DND-41 (cell line): ENCODE data around the gene KRT77.

Source experiments
- ATAC-seq: fragments of 200-7000 bp; cut with Tn5 transposase; 3 replicates; pipeline ENCODE4 v1.9.1; 2021; ENCODE audit warnings: low read depth; ENCODE audit not compliant: insufficient read depth
- DNase-seq: peaks from one replicate; pipeline ENCODE4 v3.0.0-alpha.2; 2020
- H2AFZ ChIP-seq: 2 replicates; pipeline ENCODE4 v1.6.0; 2012; ENCODE audit warnings: low read depth, low read length
- H3K27ac ChIP-seq: 2 replicates; pipeline ENCODE4 v1.5.1; 2012; ENCODE audit warnings: low read length, inconsistent platforms
- H3K27me3 ChIP-seq: fragments of 200-600 bp; sonication (generic); 2 replicates; pipeline ENCODE4 v1.6.0; 2012; ENCODE audit warnings: low read length, mild to moderate bottlenecking, inconsistent platforms; ENCODE audit not compliant: insufficient read depth, poor library complexity
- H3K36me3 ChIP-seq: 2 replicates; pipeline ENCODE4 v1.5.1; 2012; ENCODE audit warnings: low read length, inconsistent platforms; ENCODE audit not compliant: insufficient read depth
- H3K4me1 ChIP-seq: 2 replicates; pipeline ENCODE4 v1.5.1; 2012; ENCODE audit warnings: mild to moderate bottlenecking, low read length; ENCODE audit not compliant: insufficient read depth
- H3K4me2 ChIP-seq: 2 replicates; pipeline ENCODE4 v1.6.0; 2012; ENCODE audit warnings: mild to moderate bottlenecking, moderate library complexity, low read length, inconsistent platforms; ENCODE audit not compliant: insufficient read depth
- H3K4me3 ChIP-seq, 2 experiments: fragments of 200-600 bp in 1 of 2; shearing (Covaris generic) in 1 of 2; 2 replicates each; pipeline ENCODE4 v1.5.1; 2012 to 2016; ENCODE audit warnings: inconsistent platforms in 2 of 2, low read length in 2 of 2, mild to moderate bottlenecking in 2 of 2, low read depth in 1 of 2, moderate library complexity in 1 of 2
- H3K79me2 ChIP-seq: 2 replicates; pipeline ENCODE4 v1.6.0; 2012; ENCODE audit warnings: low read length, inconsistent platforms; ENCODE audit not compliant: insufficient read depth
- H3K9ac ChIP-seq: 2 replicates; pipeline ENCODE4 v1.6.0; 2012; ENCODE audit warnings: low read depth, mild to moderate bottlenecking, inconsistent platforms, low read length, moderate library complexity
- H3K9me3 ChIP-seq: 2 replicates; pipeline ENCODE4 v1.5.1; 2012; ENCODE audit warnings: low read length, moderate library complexity, mild to moderate bottlenecking, inconsistent platforms; ENCODE audit not compliant: insufficient read depth, severe bottlenecking
- H4K20me1 ChIP-seq: 2 replicates; pipeline ENCODE4 v1.6.0; 2012; ENCODE audit warnings: low read length; ENCODE audit not compliant: insufficient read depth
- EZH2 ChIP-seq: IDR thresholded peaks from 3 replicates; pipeline ENCODE4 v1.6.1; 2012; ENCODE audit warnings: borderline replicate concordance, low read depth, mild to moderate bottlenecking, moderate library complexity, low read length, inconsistent platforms; ENCODE audit not compliant: severe bottlenecking
- TF ChIP-seq, protein P1 (sequence below): IDR thresholded peaks from 2 replicates; pipeline ENCODE4 v1.5.1; 2012; ENCODE audit warnings: borderline replicate concordance, low read length, moderate library complexity, mild to moderate bottlenecking; ENCODE audit not compliant: poor library complexity, severe bottlenecking; ENCODE audit errors: extremely low read depth

Gene KRT77

DNA sequence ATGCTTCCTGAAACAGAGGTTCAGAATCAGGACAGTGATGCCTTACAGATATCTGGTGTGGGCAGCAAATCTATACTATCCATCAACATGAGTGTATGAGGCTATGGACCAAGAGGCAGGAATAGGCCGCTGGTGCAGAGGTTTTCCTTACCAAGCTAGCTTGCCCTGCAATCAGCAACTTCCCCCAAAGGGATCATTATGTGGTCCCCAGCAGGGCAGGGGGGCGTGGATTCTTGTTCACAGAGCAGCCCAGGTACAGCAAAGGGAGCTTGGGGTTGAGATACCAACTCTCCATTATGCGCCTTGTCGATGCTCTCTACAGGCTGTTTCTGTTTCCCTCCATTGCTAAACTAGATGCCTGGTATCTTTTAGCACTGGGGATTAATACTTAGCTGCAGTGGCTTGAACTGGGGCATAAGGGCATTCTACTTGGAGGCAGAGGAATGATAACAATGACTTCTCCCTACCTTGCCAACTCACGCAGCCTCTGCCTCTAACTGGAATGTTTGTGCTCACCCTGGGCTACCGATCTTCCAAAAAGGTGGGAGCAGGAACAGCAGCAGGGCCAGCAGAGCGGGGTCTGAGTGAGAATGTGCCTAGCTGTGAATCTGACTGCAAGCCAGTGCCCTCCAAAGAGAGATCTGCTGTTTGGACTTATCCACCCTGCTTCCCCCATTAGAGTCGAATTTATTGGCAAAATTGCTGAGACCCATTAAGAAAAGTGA lies 12.8 kb downstream of the KRT77 start:
- no peak overlapping the region for H2AFZ ChIP-seq
- no peak overlapping the region for H3K27ac ChIP-seq
- no peak for TF ChIP-seq EZH2
- TF ChIP-seq, protein P1, sequence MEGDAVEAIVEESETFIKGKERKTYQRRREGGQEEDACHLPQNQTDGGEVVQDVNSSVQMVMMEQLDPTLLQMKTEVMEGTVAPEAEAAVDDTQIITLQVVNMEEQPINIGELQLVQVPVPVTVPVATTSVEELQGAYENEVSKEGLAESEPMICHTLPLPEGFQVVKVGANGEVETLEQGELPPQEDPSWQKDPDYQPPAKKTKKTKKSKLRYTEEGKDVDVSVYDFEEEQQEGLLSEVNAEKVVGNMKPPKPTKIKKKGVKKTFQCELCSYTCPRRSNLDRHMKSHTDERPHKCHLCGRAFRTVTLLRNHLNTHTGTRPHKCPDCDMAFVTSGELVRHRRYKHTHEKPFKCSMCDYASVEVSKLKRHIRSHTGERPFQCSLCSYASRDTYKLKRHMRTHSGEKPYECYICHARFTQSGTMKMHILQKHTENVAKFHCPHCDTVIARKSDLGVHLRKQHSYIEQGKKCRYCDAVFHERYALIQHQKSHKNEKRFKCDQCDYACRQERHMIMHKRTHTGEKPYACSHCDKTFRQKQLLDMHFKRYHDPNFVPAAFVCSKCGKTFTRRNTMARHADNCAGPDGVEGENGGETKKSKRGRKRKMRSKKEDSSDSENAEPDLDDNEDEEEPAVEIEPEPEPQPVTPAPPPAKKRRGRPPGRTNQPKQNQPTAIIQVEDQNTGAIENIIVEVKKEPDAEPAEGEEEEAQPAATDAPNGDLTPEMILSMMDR, result no peak
- no peaks in the 10 kb centered on the region for H3K9me3 ChIP-seq
- H3K27me3 ChIP-seq, result peaks cover 29% of the 10 kb centered on the region
- H3K4me2 ChIP-seq, result no peak overlapping the region
- no peak for ATAC-seq
- no peak overlapping the region for H3K4me3 ChIP-seq
- H3K9ac ChIP-seq, result no peak overlapping the region
- H3K79me2 ChIP-seq, result no peaks in the 10 kb centered on the region
- no peaks in the 10 kb centered on the region for H3K4me1 ChIP-seq
- H3K36me3 ChIP-seq, result no peaks in the 10 kb centered on the region
- H4K20me1 ChIP-seq, result no peaks in the 10 kb centered on the region; the same call in 1 of the 2 replicates
- no peak for DNase-seq

DNA sequence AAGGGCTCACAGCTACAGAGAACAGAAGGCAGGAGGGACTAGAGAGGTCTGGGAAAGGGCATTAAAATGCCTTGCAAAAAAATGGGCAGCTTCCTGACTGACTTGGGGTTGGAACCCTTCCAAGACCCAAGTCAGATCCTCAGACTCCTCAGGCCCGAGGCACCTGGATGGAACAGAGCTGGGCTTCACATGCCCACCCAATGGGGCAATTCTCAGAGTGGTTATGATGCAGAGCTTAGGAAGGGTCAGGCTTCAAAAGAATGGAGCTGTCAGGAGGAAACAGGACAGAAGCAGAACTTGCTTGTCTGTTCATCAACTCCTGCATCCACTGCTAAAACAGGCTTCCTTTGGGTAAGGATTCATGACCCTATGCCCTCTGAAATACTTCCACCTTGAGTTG lies 13.4 kb downstream of the KRT77 start:
- Histone ChIP-seq H3K9me3 (no peaks in the 10 kb centered on the region), H3K79me2 (no peaks in the 10 kb centered on the region), H3K27me3 (peaks cover 28% of the 10 kb centered on the region)

DNA sequence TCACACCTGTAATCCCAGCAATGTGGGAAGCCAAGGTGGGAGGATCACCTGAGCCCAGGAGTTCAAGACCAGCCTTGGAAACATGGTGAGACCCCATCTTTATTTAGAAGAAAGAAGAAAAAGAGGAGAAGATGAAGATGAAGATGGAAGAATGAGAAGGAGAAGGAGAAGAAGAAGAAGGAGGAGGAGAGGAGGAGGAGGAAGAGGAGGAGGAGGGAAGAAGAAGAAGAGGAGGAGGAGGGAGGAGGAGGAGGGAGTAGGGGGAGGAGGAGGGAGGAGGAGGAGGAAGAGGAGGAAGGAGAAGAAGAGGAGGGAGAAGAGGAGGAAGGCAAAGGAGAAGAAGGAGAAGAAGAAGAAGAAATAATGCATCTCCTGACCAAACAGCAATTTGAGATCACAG lies 14.1 kb downstream of the KRT77 start:
- DNase-seq (no peak), ATAC-seq (no peak)
- peaks cover 28% of the 10 kb centered on the region for H3K27me3 ChIP-seq
- no peaks in the 10 kb centered on the region for H3K79me2 ChIP-seq
- no peak overlapping the region for H2AFZ ChIP-seq
- no peaks in the 10 kb centered on the region; the same call in 1 of the 2 replicates for H4K20me1 ChIP-seq
- TF ChIP-seq EZH2, result no peak
- TF ChIP-seq, protein P1, result no peak
- no peak overlapping the region for H3K4me2 ChIP-seq
- H3K9me3 ChIP-seq, result no peaks in the 10 kb centered on the region
- no peak overlapping the region for H3K27ac ChIP-seq
- no peaks in the 10 kb centered on the region for H3K36me3 ChIP-seq
- no peaks in the 10 kb centered on the region for H3K4me1 ChIP-seq
- no peak overlapping the region for H3K4me3 ChIP-seq
- no peak overlapping the region for H3K9ac ChIP-seq

More for the DNA sequence above, 13.4 kb downstream of the KRT77 start:
- no peak for ATAC-seq
- H3K4me3 ChIP-seq, result no peak overlapping the region
- H4K20me1 ChIP-seq, result no peaks in the 10 kb centered on the region; the same call in 1 of the 2 replicates
- H3K27ac ChIP-seq, result no peak overlapping the region
- no peaks in the 10 kb centered on the region for H3K36me3 ChIP-seq
- no peak for TF ChIP-seq EZH2
- TF ChIP-seq, protein P1, result no peak
- no peak overlapping the region for H2AFZ ChIP-seq
- H3K4me2 ChIP-seq, result no peak overlapping the region
- no peaks in the 10 kb centered on the region for H3K4me1 ChIP-seq
- no peak overlapping the region for H3K9ac ChIP-seq
- DNase-seq, result no peak
